HL-60/S4 (cell line): ENCODE results near the gene SULT4A1.

Experiments used
- in situ Hi-C: fragments of 300-500 bp; cut with MboI; formaldehyde crosslinking; loops from 2 replicates; pipeline ENCODE4 v1.14.3; 2022; ENCODE audit warnings: low sequenced_read_pairs

SULT4A1 gene

DNA sequence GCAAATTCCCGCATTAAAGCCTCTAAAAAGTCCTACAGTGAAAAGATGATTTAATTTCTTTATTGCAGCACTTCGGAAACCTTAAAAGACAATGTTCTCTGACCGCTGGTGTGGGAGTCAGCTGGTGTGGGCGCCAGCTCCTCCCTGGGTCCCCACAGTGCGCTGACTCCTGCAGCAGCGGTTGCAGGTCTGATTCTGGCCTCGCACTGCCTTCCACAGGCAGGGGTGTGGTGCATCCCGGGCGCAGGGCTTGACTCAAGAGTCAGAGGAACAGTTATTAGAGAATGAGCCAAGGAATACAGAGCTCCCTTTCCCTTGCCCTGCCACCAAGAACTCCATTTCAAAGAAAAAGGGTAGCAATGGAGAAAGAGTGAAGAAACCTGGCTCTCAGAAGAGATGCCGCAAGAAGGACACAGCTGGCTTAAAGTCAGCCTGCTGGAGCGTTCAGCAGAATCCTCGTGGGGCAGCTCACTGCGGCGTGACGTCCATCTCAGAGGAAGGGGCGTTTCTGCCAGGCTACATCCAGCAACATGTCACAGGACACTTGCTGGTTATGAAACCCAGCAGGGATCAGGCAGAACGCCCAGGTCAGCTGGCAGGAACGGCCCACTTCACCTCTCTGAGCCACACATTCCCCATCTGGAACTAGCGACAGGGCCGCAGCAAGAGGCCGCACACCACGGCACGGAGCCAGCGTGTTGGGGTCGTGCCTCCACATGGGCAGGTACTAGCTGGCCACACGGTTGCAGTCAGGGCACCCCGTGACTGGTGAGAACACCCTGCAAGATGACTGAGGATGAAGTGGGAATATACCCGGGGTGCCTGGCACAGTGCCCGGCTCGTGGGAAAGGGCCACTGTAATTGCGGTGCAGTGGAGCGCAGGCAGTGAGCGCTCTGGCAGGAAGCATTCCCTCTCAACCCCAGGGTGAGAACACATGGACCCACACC is 32.1 kb downstream of the SULT4A1 start:
- in situ Hi-C loops, result no loop called here

GRCh38 chr22:43828998-43829782 is 33.1 kb downstream of the SULT4A1 start:
- in situ Hi-C loops, result no loop called here

DNA sequence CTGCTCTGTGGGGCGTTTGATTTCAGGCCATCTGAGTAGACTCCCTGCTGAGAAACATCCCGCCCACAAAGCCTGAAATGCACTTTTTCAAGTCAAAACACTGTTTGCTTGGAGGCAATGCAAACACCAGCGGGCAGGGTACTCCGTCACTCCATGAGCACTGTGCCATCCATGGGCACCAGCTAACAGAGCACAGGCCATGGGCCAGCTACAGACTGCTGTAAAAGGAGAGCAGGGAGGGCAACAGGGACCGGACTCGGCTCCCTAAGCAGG is 33.7 kb downstream of the SULT4A1 start:
- in situ Hi-C loops, result no loop called here

GRCh38 chr22:43827926-43828724 is 34.2 kb downstream of the SULT4A1 start:
- in situ Hi-C loops, result no loop called here

- in situ Hi-C loops, result no loop called here
Measured at GRCh38 chr22:43827003-43827735, 35.1 kb downstream of the SULT4A1 start.

DNA sequence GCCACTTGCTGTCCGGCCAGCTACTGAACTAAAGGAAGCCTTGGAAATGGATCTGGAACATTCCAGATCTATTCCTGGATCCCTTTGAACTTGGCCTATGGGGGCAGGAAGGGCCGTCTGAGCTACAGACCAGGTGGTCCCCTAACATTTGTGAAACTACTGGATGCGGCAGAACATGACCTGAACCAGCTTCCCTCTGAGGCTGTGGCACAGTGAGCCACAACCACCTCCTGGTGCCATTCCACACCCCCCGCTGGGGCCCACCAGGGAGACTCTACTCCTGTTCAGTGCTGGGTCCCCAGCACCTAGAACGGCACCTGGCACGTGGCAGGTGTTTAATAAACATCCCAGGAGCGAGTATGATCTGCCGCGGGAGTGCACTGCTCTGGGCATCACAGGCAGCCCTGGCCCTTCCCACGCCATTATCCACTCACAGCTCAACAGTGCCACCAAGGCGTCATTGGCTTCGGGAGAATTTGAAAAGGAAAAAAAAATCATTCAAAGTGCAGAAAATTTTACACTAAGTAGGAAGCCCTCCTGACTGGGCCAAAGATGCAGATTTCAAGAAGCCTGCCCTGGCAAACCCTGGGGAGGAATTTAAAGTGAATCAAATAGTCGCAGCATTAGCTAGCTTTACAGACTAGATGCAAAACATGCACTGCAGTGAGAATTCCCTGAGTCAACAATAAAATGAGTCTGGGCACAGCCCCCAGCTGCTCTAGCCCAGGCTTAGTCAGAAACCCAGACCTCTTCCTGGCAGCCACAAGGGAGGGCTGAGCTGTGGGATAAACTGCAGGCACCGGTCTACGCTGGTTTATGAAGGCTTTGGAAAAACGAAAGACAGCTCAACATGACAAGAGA is 35.9 kb downstream of the SULT4A1 start:
- in situ Hi-C loops, result no loop called here

DNA sequence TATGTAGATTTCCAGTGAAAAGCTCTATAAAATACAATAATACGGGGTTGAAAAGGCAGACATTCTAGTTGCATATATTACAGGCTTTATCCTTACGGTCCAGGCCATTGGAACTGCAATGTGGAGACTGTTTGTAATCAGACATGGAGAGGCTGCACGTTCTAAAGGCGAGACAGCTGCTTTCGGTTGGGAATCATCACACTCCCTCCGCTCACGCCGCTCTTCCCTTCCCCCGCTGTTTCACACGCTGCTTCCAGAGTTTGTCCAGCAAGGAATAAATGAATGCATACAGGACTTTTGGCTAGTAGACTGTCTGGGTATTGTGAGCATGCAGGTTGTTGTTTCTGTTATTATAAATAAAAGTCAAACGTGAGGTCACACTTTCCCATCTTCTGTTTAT is 36.7 kb downstream of the SULT4A1 start:
- in situ Hi-C loops, result no loop called here

GRCh38 chr22:43824724-43825420 is 37.4 kb downstream of the SULT4A1 start:
- in situ Hi-C loops, result no loop called here

- in situ Hi-C loops, result no loop called here
Measured at GRCh38 chr22:43823911-43824665, 38.2 kb downstream of the SULT4A1 start.

- in situ Hi-C loops, result no loop called here
Measured at GRCh38 chr22:43823353-43823908, 38.9 kb downstream of the SULT4A1 start.

DNA sequence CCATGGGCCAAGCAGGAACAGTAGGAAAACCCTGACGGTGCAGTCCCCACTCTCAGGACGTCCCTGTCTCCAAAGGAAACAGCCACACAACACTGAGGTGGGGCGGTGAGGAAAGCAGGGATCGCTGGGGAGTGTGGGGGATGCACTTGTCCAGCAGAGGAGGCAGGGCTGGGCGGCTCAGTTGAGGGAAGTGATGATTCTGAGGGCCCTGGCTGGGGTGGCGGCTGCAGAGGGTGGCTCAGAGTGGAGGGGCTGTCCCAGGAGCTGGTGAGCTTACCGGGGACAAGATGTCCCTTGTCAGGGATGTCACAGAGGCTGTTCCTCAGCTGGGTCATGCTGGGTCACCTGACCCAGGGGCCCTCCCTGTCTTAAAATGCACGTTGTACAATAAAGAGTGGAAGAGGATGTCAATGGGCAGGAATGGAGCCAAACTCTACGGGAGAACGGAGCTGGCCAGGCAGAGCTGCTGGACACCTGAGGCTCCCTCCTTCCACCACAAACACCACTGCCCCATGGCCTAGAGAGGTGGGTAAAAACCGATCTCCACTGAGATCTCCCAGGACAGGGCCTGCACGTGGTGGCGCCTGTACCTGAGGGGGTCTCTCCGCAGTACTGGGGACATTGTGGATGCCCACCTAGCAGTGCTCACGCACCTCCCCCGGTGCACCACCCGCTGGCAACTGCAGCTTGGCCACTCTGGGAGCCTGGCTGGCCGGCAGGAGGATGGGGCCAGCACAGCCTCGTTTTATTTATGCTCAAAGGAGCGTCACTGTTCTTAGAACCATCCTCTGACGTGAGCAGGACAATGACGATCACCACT is 40.5 kb downstream of the SULT4A1 start:
- in situ Hi-C loops, result no loop called here

DNA sequence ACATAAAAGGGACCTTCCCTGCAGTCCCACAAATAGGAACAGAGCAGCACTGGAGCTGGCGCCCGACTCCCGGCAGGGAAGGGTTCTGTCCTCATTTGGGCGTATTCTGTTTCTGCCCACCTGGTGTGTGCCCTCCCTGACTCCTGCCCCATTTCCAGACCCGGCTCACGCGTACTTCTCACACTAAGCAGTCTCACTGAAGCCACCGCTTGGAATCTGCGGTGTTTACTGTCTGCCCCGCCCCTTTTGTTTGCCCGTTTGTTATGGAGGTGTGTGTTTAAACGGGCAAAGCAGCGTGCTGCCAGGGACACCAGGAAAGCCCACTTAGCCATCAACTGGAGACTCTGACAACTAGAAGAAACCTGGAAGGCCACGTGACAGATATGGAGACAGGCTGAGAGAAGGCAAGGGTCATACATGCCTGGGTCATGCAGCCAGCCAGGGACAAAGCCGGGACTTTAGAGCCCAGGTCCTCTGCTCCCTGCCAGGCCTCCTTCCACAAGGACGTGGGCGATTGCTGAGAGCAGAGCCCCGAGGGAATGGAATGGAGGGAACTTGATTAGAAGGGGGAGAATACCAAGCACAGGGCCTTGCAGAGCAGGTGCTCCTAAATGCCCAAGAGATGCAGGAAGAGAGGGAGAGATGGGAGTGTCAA is 41.5 kb downstream of the SULT4A1 start:
- in situ Hi-C loops, result no loop called here

DNA sequence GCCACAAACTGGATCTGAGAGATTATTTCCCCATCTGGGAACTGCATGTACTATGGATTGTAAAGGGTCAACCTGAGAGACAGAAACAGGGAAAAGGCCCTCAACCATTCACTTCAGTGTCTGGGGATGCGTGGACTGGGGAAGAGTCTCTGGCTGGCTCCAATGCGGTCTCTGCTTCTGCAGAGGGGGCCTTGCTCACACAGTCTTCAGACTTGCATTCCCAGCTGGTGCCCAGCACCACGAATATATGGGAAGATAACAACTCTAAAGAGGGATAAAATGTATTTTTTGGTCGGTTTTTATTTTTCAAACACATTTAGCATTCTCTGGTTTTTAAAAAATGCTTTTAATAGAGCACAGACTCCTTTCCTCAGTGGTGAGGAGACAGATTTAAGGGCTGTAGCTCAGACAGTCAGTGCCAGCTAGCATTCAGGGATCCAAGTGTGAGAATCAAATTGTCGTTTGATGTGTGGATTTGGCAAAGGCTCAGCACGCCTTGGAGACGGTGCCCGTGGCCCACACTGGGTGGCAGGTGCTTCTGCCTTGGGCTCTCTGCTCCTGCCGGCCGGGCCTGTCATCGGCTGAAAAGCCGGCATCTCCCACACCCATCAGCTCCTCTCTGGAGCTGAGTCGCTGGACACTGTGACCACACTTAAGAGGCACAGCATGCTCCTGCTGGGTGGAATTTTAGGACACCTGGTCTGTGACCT is 42.2 kb downstream of the SULT4A1 start:
- in situ Hi-C loops, result no loop called here

GRCh38 chr22:43819421-43819921 is 42.8 kb downstream of the SULT4A1 start:
- in situ Hi-C loops, result no loop called here

- in situ Hi-C loops, result no loop called here
Measured at GRCh38 chr22:43818981-43819380, 43.3 kb downstream of the SULT4A1 start.

DNA sequence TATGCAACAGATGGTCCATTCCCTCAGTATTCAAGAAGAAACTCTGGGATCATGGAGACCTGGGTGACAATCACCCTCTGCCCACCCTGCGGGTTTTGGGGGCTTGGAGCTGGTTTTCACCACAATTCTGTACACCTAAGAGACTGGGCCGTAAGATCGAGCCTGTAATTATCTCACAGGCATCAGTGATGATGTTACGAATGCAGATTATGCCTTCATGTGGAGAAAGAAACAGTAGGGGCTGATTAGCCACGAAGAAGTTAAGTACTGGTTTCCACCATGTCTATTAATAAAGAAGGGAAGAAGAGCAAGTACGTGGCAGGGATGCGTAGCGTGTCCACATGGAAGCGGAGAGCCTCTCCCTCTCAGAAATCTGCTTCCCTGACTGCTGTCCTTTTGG is 44.9 kb downstream of the SULT4A1 start:
- in situ Hi-C loops, result no loop called here
